Trophoblast cell (in vitro differentiated cells and primary cell): ENCODE results near the gene MACROD2.

Experiments
- DNase-seq, 2 donors: peaks; one replicate each; pipeline ENCODE4 v3.0.0-alpha.2; 2016
- H2AFZ ChIP-seq: 2 replicates; pipeline ENCODE4 v1.6.1; 2013; ENCODE audit warnings: low read length, moderate library complexity, mild to moderate bottlenecking; ENCODE audit not compliant: insufficient read depth, poor library complexity
- H2AK5ac ChIP-seq: 2 replicates; pipeline ENCODE4 v1.6.1; 2013; ENCODE audit warnings: mild to moderate bottlenecking, low read length
- H2BK120ac ChIP-seq: 2 replicates; pipeline ENCODE4 v1.6.1; 2013; ENCODE audit warnings: low read length, mild to moderate bottlenecking, moderate library complexity; ENCODE audit not compliant: insufficient read depth, poor library complexity
- H2BK12ac ChIP-seq: 2 replicates; pipeline ENCODE4 v1.6.1; 2013; ENCODE audit warnings: mild to moderate bottlenecking, low read length, moderate library complexity
- H2BK5ac ChIP-seq: 2 replicates; pipeline ENCODE4 v1.6.1; 2013; ENCODE audit warnings: low read length, low read depth, moderate library complexity, mild to moderate bottlenecking; ENCODE audit not compliant: poor library complexity
- H3K14ac ChIP-seq: 2 replicates; pipeline ENCODE4 v1.6.1; 2013; ENCODE audit warnings: mild to moderate bottlenecking, low read length
- H3K18ac ChIP-seq: 2 replicates; pipeline ENCODE4 v1.6.1; 2013; ENCODE audit warnings: mild to moderate bottlenecking, low read length
- H3K23ac ChIP-seq: 2 replicates; pipeline ENCODE4 v1.6.1; 2013; ENCODE audit warnings: low read length
- H3K27ac ChIP-seq: 2 replicates; pipeline ENCODE4 v1.5.1; 2013; ENCODE audit warnings: low read depth, mild to moderate bottlenecking, inconsistent platforms, low read length, moderate library complexity
- H3K27me3 ChIP-seq: 2 replicates; pipeline ENCODE4 v1.6.1; 2013; ENCODE audit warnings: inconsistent platforms, mild to moderate bottlenecking, low read length, moderate library complexity; ENCODE audit not compliant: insufficient read depth
- H3K36me3 ChIP-seq, 2 experiments: 1 replicate in 1 of 2; 2 replicates in 1 of 2; pipeline ENCODE4 v1.6.1; 2013; ENCODE audit warnings: low read length in 2 of 2, mild to moderate bottlenecking in 2 of 2, moderate library complexity in 1 of 2; ENCODE audit not compliant: insufficient read depth in 2 of 2, control insufficient read depth in 1 of 2
- H3K4ac ChIP-seq: 2 replicates; pipeline ENCODE4 v1.6.1; 2013; ENCODE audit warnings: low read depth, mild to moderate bottlenecking, low read length, moderate library complexity
- H3K4me1 ChIP-seq, 2 experiments: 1 replicate in 1 of 2; 2 replicates in 1 of 2; pipeline ENCODE4 v1.6.1; 2013; ENCODE audit warnings: low read length in 2 of 2, mild to moderate bottlenecking in 2 of 2, moderate library complexity in 1 of 2; ENCODE audit not compliant: insufficient read depth in 2 of 2, control insufficient read depth in 1 of 2
- H3K4me2 ChIP-seq: 2 replicates; pipeline ENCODE4 v1.6.1; 2013; ENCODE audit warnings: inconsistent platforms, mild to moderate bottlenecking, low read length, moderate library complexity
- H3K4me3 ChIP-seq: 2 replicates; pipeline ENCODE4 v1.5.1; 2013; ENCODE audit warnings: mild to moderate bottlenecking, low read depth, low read length, inconsistent platforms
- H3K79me1 ChIP-seq: one replicate; pipeline ENCODE4 v1.6.1; 2013; ENCODE audit warnings: low read length
- H3K79me2 ChIP-seq: 2 replicates; pipeline ENCODE4 v1.6.1; 2013; ENCODE audit warnings: low read length, mild to moderate bottlenecking; ENCODE audit not compliant: control insufficient read depth, insufficient read depth, poor library complexity
- H3K9ac ChIP-seq: 2 replicates; pipeline ENCODE4 v1.6.1; 2013; ENCODE audit warnings: mild to moderate bottlenecking, low read length
- H3K9me3 ChIP-seq: 2 replicates; pipeline ENCODE4 v1.6.1; 2013; ENCODE audit warnings: low read depth, mild to moderate bottlenecking, control low read depth, inconsistent platforms, low read length; ENCODE audit not compliant: insufficient read depth
- H4K12ac ChIP-seq: 2 replicates; pipeline ENCODE4 v1.6.1; 2013; ENCODE audit warnings: low read depth, mild to moderate bottlenecking, low read length, moderate library complexity
- H4K8ac ChIP-seq: 2 replicates; pipeline ENCODE4 v1.6.1; 2013; ENCODE audit warnings: low read depth, mild to moderate bottlenecking, low read length, moderate library complexity
- H4K91ac ChIP-seq: one replicate; pipeline ENCODE4 v1.6.1; 2013; ENCODE audit warnings: low read depth, mild to moderate bottlenecking, low read length, moderate library complexity
- WGBS: extraction: QIAGEN DNeasy Blood & Tissue Kit; methylation state at CpG from one replicate; pipeline ENCODE4 v1.1.7; 2013; ENCODE audit warnings: missing lambda C conversion rate; ENCODE audit not compliant: insufficient read length, insufficient coverage; ENCODE audit errors: extremely low coverage; 5-methylcytosine and 5-hydroxymethylcytosine counted together

The MACROD2 gene

GRCh38 chr20:14335052-14335451, 339.7 kb downstream of the MACROD2 start:
- Histone ChIP-seq H3K23ac (no peak overlapping the region), H4K91ac (no peak overlapping the region), H3K9me3 (no peaks in the 10 kb centered on the region), H2BK12ac (no peak overlapping the region), H3K18ac (no peak overlapping the region), H2BK5ac (no peak overlapping the region), H3K4me2 (peak overlapping the region; percentile 52), H3K14ac (no peak overlapping the region), H2BK120ac (no peak overlapping the region), H3K4ac (no peak overlapping the region), H3K27ac (no peak overlapping the region), H3K79me1 (no peaks in the 10 kb centered on the region), H4K8ac (no peak overlapping the region), H3K36me3 (no peaks in the 10 kb centered on the region), H2AFZ (no peak overlapping the region), H2AK5ac (no peak overlapping the region), H4K12ac (no peak overlapping the region), H3K4me3 (no peak overlapping the region), H3K9ac (no peak overlapping the region), H3K27me3 (no peaks in the 10 kb centered on the region), H3K79me2 (no peaks in the 10 kb centered on the region), H3K4me1 (no peaks in the 10 kb centered on the region)
- DNase-seq: no peak

GRCh38 chr20:14336686-14337085, 341.4 kb downstream of the MACROD2 start:
- Histone ChIP-seq H3K4me3 (no peak overlapping the region), H2BK5ac (no peak overlapping the region), H3K4me1 (no peaks in the 10 kb centered on the region), H2AFZ (no peak overlapping the region), H3K23ac (no peak overlapping the region), H4K91ac (no peak overlapping the region), H2AK5ac (no peak overlapping the region), H3K27ac (no peak overlapping the region), H3K9ac (no peak overlapping the region), H3K27me3 (no peaks in the 10 kb centered on the region), H4K12ac (no peak overlapping the region), H3K4ac (no peak overlapping the region), H3K36me3 (no peaks in the 10 kb centered on the region), H2BK12ac (no peak overlapping the region), H3K14ac (no peak overlapping the region), H3K9me3 (no peaks in the 10 kb centered on the region), H3K79me2 (no peaks in the 10 kb centered on the region), H3K18ac (no peak overlapping the region), H3K4me2 (peak overlapping the region; percentile 60), H4K8ac (no peak overlapping the region), H2BK120ac (no peak overlapping the region), H3K79me1 (no peaks in the 10 kb centered on the region)
- WGBS: no CpG with 5 or more reads among the region's 4 CpGs
- no peak for DNase-seq

GRCh38 chr20:14337400-14338171, 342.3 kb downstream of the MACROD2 start, which contains the start of gene FLRT3:
Gene FLRT3, minus strand, starts transcription at chr20:14337612. Its CDS starts 10,106 bp downstream, at chr20:14327506.
- Histone ChIP-seq H3K23ac (no peak within 1 kb of the TSS), H2BK5ac (no peak within 1 kb of the TSS), H2BK12ac (no peak within 1 kb of the TSS), H2BK120ac (no peak within 1 kb of the TSS), H2AK5ac (no peak within 1 kb of the TSS), H4K12ac (no peak within 1 kb of the TSS), H3K27ac (no peak within 1 kb of the TSS), H3K4me3 (peak within 1 kb of the TSS; percentile 41), H3K18ac (no peak within 1 kb of the TSS), H3K27me3 (no peaks in the 10 kb centered on the region), H3K79me2 (no peaks in the 10 kb centered on the region), H3K36me3 (no peaks in the 10 kb centered on the region), H3K4ac (no peak within 1 kb of the TSS), H3K14ac (no peak within 1 kb of the TSS), H3K9me3 (no peaks in the 10 kb centered on the region), H4K8ac (no peak within 1 kb of the TSS), H3K9ac (no peak within 1 kb of the TSS), H3K4me2 (peak within 1 kb of the TSS; percentile 60), H4K91ac (no peak within 1 kb of the TSS), H3K79me1 (no peaks in the 10 kb centered on the region), H2AFZ (no peak within 1 kb of the TSS), H3K4me1 (peaks cover 0 to 3% of the 10 kb centered on the region in 2 experiments)
- DNase-seq: peak; percentile 75 to 86
- WGBS: no CpG with 5 or more reads among the region's 12 CpGs

- no peak overlapping the region for H3K4me2 ChIP-seq
- no CpG with 5 or more reads among the region's 4 CpGs for WGBS
Observed at GRCh38 chr20:14341801-14342200, 346.5 kb downstream of the MACROD2 start.

More at GRCh38 chr20:14341801-14342200, 346.5 kb downstream of the MACROD2 start:
- no peak overlapping the region for H3K23ac ChIP-seq
- DNase-seq: no peak
- H2BK120ac ChIP-seq: no peak overlapping the region
- H3K36me3 ChIP-seq: no peaks in the 10 kb centered on the region
- no peaks in the 10 kb centered on the region for H3K79me2 ChIP-seq
- no peak overlapping the region for H2AFZ ChIP-seq
- no peak overlapping the region for H3K18ac ChIP-seq
- H2BK12ac ChIP-seq: no peak overlapping the region
- no peaks in the 10 kb centered on the region for H3K79me1 ChIP-seq
- H3K27ac ChIP-seq: no peak overlapping the region
- no peak overlapping the region for H4K91ac ChIP-seq
- no peak overlapping the region for H3K4me3 ChIP-seq
- no peaks in the 10 kb centered on the region for H3K9me3 ChIP-seq
- no peak overlapping the region for H3K14ac ChIP-seq
- H3K9ac ChIP-seq: no peak overlapping the region
- peaks cover 0 to 3% of the 10 kb centered on the region in 2 experiments for H3K4me1 ChIP-seq
- H3K4ac ChIP-seq: no peak overlapping the region
- H3K27me3 ChIP-seq: no peaks in the 10 kb centered on the region
- H4K8ac ChIP-seq: no peak overlapping the region
- no peak overlapping the region for H4K12ac ChIP-seq
- H2AK5ac ChIP-seq: no peak overlapping the region
- no peak overlapping the region for H2BK5ac ChIP-seq
